H1 (cell line): ENCODE data around the gene MATN1.

Source experiments
- BRCA1 ChIP-seq: IDR thresholded peaks from 2 replicates; pipeline ENCODE4 v1.6.1; 2012; ENCODE audit warnings: low read depth, low read length, improper control_type of control experiment
- EZH2 ChIP-seq: fragments of 200-600 bp; sonication (generic); IDR thresholded peaks from 2 replicates; pipeline ENCODE4 v1.7.1; 2012; ENCODE audit warnings: low read depth, mild to moderate bottlenecking, moderate library complexity, low read length, inconsistent platforms; ENCODE audit not compliant: severe bottlenecking
- JUND ChIP-seq: IDR thresholded peaks from 2 replicates; pipeline ENCODE4 v1.6.1; 2011; ENCODE audit warnings: mild to moderate bottlenecking, improper control_type of control experiment, low read length
- NANOG ChIP-seq: IDR thresholded peaks from 2 replicates; pipeline ENCODE4 v1.6.1; 2011; ENCODE audit warnings: low read length, low read depth, mild to moderate bottlenecking, inconsistent platforms; ENCODE audit not compliant: insufficient read depth, poor library complexity, severe bottlenecking
- POLR2A ChIP-seq, 2 experiments: IDR thresholded peaks; 1 replicate in 1 of 2; 2 replicates in 1 of 2; pipeline ENCODE4 v1.6.1; 2011; ENCODE audit warnings: low read depth in 2 of 2, low read length in 2 of 2, mild to moderate bottlenecking in 2 of 2; ENCODE audit errors: control extremely low read depth in 1 of 2
- RFX5 ChIP-seq: IDR thresholded peaks from 2 replicates; pipeline ENCODE4 v1.6.1; 2011; ENCODE audit warnings: low read depth, low read length, improper control_type of control experiment, borderline replicate concordance
- SRF ChIP-seq: IDR thresholded peaks from 2 replicates; pipeline ENCODE4 v1.6.1; 2011; ENCODE audit warnings: mild to moderate bottlenecking, low read depth, low read length, moderate library complexity
- YY1 ChIP-seq: IDR thresholded peaks from 2 replicates; pipeline ENCODE4 v1.6.1; 2011; ENCODE audit warnings: low read depth, mild to moderate bottlenecking, low read length
- TF ChIP-seq, protein P1 (sequence below), 3 experiments: IDR thresholded peaks; 1 replicate in 2 of 3; 2 replicates in 1 of 3; pipeline versions ENCODE4 v1.5.1 to v1.6.1; 2011; ENCODE audit warnings: low read length in 3 of 3, mild to moderate bottlenecking in 3 of 3, inconsistent platforms in 2 of 3, low read depth in 1 of 3, moderate library complexity in 1 of 3; ENCODE audit not compliant: insufficient read depth in 1 of 3; ENCODE audit errors: control extremely low read depth in 1 of 3

DNA sequence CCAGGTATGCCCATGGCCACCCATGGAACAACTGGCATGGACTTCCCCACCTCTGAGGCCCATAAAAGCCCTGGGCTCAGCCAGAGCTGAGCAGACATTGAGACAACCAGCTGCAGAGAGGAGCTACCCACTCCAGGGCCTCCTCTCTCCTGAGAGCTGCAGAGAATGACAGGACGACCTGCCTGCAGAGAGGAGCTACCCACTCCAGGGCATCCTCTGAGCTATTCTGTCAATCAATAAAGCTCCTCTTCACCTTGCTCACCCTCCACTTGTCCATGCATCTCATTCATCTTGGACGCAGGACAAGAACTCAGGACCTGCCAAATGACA, 43.4 kb downstream of the MATN1 start:
- no peak for TF ChIP-seq YY1
- TF ChIP-seq POLR2A (IDR thresholded peaks at IDR 0.05; ENCODE audit: control extremely low read depth in 1 of 2, low read depth in 2 of 2, low read length in 2 of 2), result no peak
- no peak for TF ChIP-seq RFX5
- no peak for TF ChIP-seq JUND
- TF ChIP-seq EZH2, result no peak
- TF ChIP-seq NANOG, result no peak
- TF ChIP-seq BRCA1, result no peak
- TF ChIP-seq SRF, result no peak
- TF ChIP-seq, protein P1, sequence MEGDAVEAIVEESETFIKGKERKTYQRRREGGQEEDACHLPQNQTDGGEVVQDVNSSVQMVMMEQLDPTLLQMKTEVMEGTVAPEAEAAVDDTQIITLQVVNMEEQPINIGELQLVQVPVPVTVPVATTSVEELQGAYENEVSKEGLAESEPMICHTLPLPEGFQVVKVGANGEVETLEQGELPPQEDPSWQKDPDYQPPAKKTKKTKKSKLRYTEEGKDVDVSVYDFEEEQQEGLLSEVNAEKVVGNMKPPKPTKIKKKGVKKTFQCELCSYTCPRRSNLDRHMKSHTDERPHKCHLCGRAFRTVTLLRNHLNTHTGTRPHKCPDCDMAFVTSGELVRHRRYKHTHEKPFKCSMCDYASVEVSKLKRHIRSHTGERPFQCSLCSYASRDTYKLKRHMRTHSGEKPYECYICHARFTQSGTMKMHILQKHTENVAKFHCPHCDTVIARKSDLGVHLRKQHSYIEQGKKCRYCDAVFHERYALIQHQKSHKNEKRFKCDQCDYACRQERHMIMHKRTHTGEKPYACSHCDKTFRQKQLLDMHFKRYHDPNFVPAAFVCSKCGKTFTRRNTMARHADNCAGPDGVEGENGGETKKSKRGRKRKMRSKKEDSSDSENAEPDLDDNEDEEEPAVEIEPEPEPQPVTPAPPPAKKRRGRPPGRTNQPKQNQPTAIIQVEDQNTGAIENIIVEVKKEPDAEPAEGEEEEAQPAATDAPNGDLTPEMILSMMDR (IDR thresholded peaks at IDR 0.05; ENCODE audit: control extremely low read depth in 1 of 3, insufficient read depth in 1 of 3, low read depth in 1 of 3, low read length in 3 of 3), result no peak
